Activated T-cell treated with anti-CD3 and anti-CD28 coated beads, Interleukin-2, amount 50 U/mL, for 24 hours (primary cell): ENCODE measurements around the gene RINT1.
"Not testable (repeated sequence)": the region's sequence is repeated elsewhere in the genome, so short reads cannot be mapped to it uniquely, and the experiment has no call there.

Experiments used
- DNase-seq: peaks from one replicate; pipeline ENCODE4 v3.0.0-alpha.2; 2020
- H3K27ac Mint-ChIP-seq: 2 replicates; pipeline ENCODE4 v1.8.0; 2020; ENCODE audit warnings: mild to moderate bottlenecking, mixed read lengths
- H3K27me3 Mint-ChIP-seq: 2 replicates; pipeline ENCODE4 v1.8.0; 2020; ENCODE audit warnings: mixed read lengths
- H3K36me3 Mint-ChIP-seq: 2 replicates; pipeline ENCODE4 v1.8.0; 2020; ENCODE audit warnings: low read depth, mixed read lengths
- H3K4me1 Mint-ChIP-seq: 2 replicates; pipeline ENCODE4 v1.8.0; 2020; ENCODE audit warnings: low read depth, mixed read lengths
- H3K4me3 Mint-ChIP-seq: 2 replicates; pipeline ENCODE4 v1.8.0; 2020; ENCODE audit warnings: mild to moderate bottlenecking, moderate library complexity, mixed read lengths
- H3K9me3 Mint-ChIP-seq: 2 replicates; pipeline ENCODE4 v1.8.0; 2020; ENCODE audit warnings: mixed read lengths

RINT1 gene

DNA sequence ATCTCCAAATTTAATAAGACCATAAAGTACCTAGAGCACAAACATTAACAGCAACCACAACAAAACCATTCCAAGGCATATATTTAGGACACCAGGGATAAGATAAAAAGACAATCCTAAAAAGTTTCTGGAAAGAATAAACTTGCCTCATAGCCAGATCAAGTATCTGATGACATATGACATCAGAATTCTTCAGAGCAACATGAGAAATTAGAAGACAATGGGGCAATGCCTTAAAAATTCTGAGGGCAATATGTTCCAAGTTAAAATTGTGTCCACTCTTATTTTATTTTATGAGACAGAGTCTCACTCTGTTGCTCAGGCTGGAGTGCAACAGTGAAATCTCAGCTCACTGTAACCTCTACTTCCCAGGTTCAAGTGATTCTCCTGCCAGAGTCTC is 46.5 kb downstream of the RINT1 start:
- DNase-seq = no peak
- H3K4me1 Mint-ChIP-seq = peaks cover 7% of the 10 kb centered on the region

DNA sequence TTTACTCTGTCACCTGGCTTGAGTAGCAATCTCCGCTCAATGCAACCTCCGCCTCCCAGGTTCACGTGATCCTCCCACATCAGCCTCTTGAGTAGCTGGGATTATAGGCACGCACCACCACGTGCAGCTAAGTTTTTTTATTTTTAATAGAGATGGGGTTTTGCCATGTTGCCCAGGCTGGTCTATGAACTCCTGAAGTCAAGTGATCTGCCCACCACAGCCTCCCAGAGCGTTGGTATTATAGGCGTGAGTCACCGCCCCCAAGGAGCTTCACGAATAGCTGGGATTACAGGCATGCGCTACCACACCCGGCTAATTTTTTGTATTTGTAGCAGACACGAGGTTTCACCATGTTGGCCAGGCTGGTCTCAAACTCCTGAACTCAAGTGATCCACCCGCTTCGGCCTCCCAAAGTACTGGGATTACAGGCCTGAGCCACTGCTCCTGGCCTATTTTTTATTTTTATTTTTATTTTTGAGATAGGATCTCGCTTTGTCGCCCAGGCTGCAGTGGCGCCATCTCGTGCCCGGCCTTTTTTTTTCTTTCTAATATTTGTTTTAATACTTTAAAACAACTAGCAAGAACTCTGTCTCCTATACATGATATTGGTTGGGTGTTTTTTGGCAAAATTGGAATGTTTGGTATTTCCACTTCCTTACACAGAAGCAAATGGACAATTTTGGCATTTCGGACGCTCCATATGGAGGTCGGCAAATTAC is 48.2 kb downstream of the RINT1 start:
- Mint-ChIP-seq H3K4me3 (no peak overlapping the region), H3K4me1 (peaks cover 7% of the 10 kb centered on the region), H3K9me3 (peaks cover 5% of the 10 kb centered on the region), H3K36me3 (no peaks in the 10 kb centered on the region), H3K27ac (no peak overlapping the region), H3K27me3 (peaks cover 21% of the 10 kb centered on the region)
- no peak for DNase-seq

More for the DNA sequence above, 46.5 kb downstream of the RINT1 start:
- H3K4me3 Mint-ChIP-seq = no peak overlapping the region
- H3K9me3 Mint-ChIP-seq = no peaks in the 10 kb centered on the region
- peaks cover 21% of the 10 kb centered on the region for H3K27me3 Mint-ChIP-seq
- no peak overlapping the region for H3K27ac Mint-ChIP-seq
- H3K36me3 Mint-ChIP-seq = no peaks in the 10 kb centered on the region

DNA sequence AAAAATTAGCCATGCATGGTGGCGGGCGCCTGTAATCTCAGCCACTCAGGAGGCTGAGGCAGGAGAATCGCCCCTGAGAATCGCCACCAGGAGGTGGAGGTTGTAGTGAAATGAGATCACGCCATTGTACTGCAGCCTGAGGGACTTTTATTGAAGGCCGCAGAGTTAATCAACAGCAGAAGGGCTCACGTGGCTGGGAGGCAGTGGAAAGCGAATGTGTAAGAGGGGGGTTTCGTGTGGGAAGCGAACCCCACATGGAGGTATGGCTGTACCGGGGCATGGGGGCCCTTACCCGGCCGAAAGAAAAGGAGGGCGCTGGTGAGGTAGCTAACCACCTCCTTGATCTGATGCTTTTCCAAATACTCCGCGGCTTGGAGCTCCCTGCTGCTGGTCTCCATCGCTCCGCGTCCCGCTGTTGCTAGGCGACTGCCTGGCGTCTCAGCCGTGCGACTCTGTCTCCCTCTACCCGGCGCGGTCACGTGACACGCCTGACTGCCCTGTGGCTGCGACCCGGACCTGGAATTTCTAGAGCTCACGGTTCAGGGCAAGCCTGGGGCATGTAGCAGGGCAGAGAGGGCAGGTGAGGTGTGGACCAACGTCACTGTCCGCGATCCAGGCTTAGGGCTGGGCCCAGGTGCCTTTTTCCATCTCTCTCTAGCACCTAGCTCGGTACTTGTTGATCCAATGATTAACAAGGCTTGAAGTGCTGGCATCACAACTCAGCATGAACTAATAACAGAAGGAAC is 49.2 kb downstream of the RINT1 start, which contains the start of gene EFCAB10:
TSS of gene EFCAB10 (minus strand) at position 428 of the 746 bp plus-strand sequence. CDS start at position 398, 30 bp downstream.
- DNase-seq = peak; percentile 63
- Mint-ChIP-seq H3K27ac (no peak within 1 kb of the TSS), H3K9me3 (peaks cover 5% of the 10 kb centered on the region), H3K4me1 (peaks cover 7% of the 10 kb centered on the region), H3K36me3 (no peaks in the 10 kb centered on the region), H3K27me3 (peaks cover 21% of the 10 kb centered on the region), H3K4me3 (peak within 1 kb of the TSS; percentile 75)

DNA sequence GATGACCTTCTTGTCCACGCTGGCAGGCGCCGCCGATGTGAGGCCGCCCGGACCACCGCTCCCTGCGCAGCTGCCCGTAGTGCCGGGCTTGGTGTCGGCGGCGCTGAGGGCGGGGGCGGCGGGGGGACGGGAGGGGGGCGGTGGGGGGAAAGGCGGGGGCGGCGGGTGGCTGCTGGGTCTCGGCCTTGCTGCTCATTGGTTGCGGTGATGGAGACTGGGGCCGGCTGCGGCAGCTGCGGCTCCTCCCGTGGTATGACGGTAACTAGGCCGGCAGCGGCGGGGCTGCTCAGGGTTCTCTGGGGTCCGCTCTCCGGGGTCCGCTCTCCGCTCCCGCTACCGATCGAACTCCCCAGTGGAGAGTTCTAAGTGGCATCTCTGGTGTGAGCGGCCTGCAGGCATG is 51.1 kb downstream of the RINT1 start:
- H3K36me3 Mint-ChIP-seq = no peaks in the 10 kb centered on the region
- DNase-seq = no peak
- H3K27me3 Mint-ChIP-seq = peaks cover 21% of the 10 kb centered on the region
- no peak overlapping the region for H3K27ac Mint-ChIP-seq
- peaks cover 7% of the 10 kb centered on the region for H3K4me1 Mint-ChIP-seq
- peaks cover 5% of the 10 kb centered on the region for H3K9me3 Mint-ChIP-seq
- no peak overlapping the region for H3K4me3 Mint-ChIP-seq

DNA sequence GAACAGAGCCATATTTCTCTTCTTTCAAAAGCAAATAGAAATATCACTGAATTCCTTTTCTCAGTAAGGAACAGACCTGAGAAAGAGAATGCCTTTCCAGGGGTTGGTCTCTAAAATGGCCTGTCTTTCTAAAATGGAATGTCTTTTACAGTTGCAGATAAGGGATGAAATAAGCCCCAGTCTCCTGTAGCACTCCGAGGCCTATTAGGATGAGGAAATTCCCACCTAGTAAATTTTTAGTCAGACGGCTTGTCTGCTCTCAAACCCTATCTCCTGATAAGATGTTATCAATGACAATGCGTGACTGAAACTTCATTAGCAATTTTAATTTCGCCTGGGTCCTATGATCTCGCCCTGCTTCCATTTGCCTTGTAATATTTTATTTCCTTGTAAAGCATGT is 52.2 kb downstream of the RINT1 start:
- H3K36me3 Mint-ChIP-seq = no peaks in the 10 kb centered on the region
- peaks cover 21% of the 10 kb centered on the region for H3K27me3 Mint-ChIP-seq
- H3K4me1 Mint-ChIP-seq = peaks cover 11% of the 10 kb centered on the region
- H3K9me3 Mint-ChIP-seq = peaks cover 5% of the 10 kb centered on the region
- H3K27ac Mint-ChIP-seq = no peak overlapping the region
- no peak for DNase-seq
- H3K4me3 Mint-ChIP-seq = no peak overlapping the region

DNA sequence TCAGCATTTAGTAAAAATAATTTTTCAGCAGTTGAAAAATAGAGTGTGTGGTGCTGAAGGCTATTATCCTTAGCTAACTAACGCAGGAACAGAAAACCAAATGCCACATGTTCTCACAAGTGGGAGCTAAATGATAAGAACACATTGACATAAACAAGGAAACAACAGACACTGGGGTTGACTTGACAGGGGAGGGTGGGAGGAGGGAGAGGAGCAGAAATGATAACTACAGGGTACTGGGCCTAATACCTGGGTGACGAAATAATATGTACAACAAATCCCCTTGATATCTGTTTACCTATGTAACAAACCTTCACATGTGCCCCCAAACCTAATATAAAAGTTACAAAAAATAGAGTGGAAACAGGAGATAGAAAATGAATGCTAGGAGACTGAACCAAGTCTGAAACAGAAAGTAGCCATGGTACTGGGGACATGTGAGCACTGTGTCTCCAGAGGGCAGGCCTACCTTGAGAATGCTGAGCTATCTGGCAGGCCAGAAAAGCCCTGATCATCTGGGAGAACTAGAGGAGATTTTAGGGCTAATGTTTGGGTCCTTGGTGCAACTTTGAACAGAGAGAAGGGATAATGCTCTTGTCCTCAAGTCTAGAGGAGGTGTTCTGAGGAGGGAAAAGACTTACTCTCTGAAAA is 54.0 kb downstream of the RINT1 start:
- H3K27ac Mint-ChIP-seq = no peak overlapping the region
- H3K9me3 Mint-ChIP-seq = peaks cover 5% of the 10 kb centered on the region
- peaks cover 17% of the 10 kb centered on the region for H3K4me1 Mint-ChIP-seq
- H3K4me3 Mint-ChIP-seq = no peak overlapping the region
- DNase-seq = no peak
- peaks cover 15% of the 10 kb centered on the region for H3K27me3 Mint-ChIP-seq
- no peaks in the 10 kb centered on the region for H3K36me3 Mint-ChIP-seq

DNA sequence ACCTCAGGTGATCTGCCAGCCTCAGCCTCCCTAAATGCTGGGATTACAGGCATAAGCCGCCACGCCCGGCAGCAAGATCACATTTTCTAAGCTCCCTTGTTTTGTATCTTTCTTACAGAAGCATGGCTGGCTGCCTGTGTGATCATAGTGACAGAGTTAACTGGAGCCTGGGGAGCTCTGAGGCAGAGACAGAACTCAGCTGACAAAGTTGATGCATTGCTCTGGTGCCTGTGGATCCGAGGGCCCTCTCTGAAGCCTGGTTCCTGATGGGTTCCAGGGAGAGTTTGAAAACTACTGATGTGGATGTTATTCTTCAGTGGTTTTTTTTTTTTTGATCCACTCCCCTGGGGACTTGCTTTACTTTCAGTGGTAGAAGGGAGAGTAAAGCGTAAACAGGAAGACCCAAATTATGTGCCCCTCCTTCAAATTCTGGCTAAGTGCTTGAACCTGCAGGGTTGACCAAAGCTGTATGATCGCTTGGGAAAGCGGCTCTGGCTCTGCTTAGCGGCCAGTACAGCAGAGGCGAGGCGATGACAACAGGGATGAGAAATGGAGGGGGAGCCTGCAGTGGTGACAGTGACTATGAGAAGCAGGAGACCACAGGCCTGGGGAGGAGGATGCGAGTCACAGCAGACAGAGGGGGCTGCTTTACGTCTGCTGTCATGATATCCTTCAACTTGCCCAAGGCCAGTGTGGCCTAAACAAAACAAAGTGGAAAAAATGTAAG is 56.1 kb downstream of the RINT1 start:
- H3K27me3 Mint-ChIP-seq = no peaks in the 10 kb centered on the region
- H3K27ac Mint-ChIP-seq = no peak overlapping the region
- peaks cover 5% of the 10 kb centered on the region for H3K9me3 Mint-ChIP-seq
- no peak for DNase-seq
- no peaks in the 10 kb centered on the region for H3K36me3 Mint-ChIP-seq
- H3K4me3 Mint-ChIP-seq = no peak overlapping the region
- H3K4me1 Mint-ChIP-seq = peaks cover 10% of the 10 kb centered on the region

DNA sequence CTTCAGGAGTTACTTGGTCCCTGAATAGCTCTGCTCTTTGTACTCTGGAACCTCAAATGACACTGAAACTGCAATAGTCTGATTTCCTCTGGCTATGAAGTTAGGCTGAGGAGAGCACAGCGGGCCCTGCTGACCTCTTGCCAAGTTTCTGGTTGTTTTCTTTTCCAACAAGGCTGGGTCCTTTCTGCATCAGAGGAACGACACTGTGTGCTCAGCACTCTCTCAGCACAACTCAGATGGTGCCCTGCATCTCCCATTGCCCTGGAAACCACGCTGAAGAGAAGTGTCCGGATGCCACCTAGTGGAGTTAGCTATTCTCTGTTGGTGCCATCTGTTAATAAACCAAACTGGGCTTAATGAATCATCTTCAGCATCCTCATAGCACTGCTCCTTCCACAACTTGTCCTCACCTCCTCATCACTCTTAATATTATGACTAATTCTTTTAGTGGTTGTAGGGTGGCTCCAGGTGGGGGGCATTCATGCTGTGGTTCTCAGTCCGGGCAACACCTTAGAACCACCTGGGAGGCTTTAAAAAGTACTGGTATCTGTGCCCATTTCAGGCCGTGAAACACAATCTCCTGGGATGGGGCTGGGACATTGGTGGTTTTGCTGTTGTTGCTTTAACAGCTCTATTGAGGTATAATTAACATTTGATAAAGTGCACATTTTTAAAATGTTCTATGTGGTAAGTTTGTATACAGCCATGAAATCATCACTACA is 57.5 kb downstream of the RINT1 start:
- Mint-ChIP-seq H3K27ac (no peak overlapping the region), H3K4me1 (peaks cover 10% of the 10 kb centered on the region), H3K27me3 (no peaks in the 10 kb centered on the region), H3K4me3 (no peak overlapping the region), H3K36me3 (no peaks in the 10 kb centered on the region), H3K9me3 (no peaks in the 10 kb centered on the region)
- DNase-seq = peak; percentile 50

DNA sequence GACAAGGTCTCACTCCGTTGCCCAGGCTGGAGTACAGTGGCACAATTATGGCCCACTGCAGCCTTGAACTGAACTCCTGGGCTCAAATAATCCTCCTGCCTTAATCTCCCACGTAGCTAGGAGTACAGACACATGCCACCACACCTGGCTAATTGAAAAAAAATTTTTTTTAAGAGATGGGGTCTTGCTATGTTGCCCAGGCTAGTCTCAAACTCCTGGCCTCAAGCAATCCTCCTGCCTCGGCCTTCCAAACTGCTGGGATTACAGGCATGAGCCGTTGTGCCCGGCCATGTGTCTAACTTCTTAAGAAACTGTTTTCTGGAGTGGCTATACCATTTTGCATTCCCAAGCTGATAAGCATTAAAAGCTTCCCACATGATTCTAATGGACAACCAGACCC is 58.8 kb downstream of the RINT1 start:
- Mint-ChIP-seq H3K27me3 (no peaks in the 10 kb centered on the region), H3K9me3 (no peaks in the 10 kb centered on the region), H3K36me3 (no peaks in the 10 kb centered on the region), H3K4me1 (peaks cover 10% of the 10 kb centered on the region), H3K4me3 (no peak overlapping the region), H3K27ac (no peak overlapping the region)
- no peak for DNase-seq

DNA sequence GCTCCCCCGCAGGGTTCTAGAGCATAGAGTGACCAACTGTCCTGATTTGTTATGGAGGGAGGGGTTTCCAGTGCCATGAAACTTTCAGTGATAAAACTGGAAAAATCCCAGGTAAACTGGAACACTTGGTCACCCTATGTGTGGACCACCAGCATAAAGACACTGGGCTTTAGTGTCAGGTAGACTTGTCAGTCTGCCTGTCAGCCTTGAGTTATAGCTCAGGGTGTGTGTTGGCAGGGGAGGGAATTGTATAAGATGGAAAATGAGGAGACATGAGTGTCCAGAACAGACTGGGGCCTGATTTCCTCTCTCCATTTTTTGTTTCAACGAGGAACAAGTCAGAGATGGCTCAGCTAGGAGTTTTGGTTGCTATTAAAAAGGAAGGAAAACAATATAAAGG is 59.5 kb downstream of the RINT1 start:
- Mint-ChIP-seq H3K27ac (no peak overlapping the region), H3K4me1 (peaks cover 10% of the 10 kb centered on the region), H3K9me3 (no peaks in the 10 kb centered on the region), H3K4me3 (no peak overlapping the region), H3K36me3 (no peaks in the 10 kb centered on the region), H3K27me3 (no peaks in the 10 kb centered on the region)
- no peak for DNase-seq

DNA sequence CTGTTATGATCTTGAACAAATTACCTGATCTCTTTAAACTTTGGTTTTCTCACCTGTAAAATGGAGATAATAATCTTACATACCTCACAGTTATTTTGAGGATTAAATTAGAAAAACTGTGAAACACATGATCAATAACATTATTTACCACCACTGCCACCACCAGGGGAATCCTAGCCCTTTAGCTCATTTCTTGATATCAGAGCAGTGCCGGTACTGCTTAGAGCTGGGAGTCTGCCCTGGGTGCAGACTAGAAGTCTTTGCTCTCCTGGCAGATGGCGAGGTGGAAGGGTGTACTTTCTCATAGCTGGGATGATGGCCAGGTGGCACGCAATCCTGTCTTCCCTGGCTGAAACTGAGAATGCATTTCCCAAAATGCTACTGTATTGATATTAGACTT is 62.0 kb downstream of the RINT1 start:
- Mint-ChIP-seq H3K36me3 (no peaks in the 10 kb centered on the region), H3K9me3 (no peaks in the 10 kb centered on the region), H3K4me3 (no peak overlapping the region), H3K27ac (no peak overlapping the region), H3K27me3 (no peaks in the 10 kb centered on the region), H3K4me1 (peaks cover 7% of the 10 kb centered on the region)
- DNase-seq = no peak

DNA sequence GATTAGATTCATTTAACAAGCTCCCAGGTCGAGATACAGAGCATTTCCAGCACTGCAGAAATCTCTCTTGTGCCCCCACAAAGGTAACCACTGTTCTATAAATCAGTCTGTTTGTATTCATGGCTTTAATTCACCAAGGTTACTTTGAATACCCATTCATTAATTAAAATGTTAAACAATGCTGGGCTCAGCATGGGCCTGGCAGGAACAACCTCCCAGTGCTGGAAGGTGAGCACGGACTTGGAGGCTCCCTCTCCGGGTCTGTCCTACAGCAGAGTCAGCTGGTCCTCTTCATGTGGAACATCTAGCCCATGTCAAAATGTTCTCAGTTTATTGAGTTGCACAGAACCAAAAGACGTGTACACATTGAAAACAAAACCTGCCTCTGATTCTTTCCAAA is 64.9 kb downstream of the RINT1 start:
- Mint-ChIP-seq H3K4me3 (no peak overlapping the region), H3K9me3 (no peaks in the 10 kb centered on the region), H3K27me3 (no peaks in the 10 kb centered on the region), H3K4me1 (no peaks in the 10 kb centered on the region), H3K36me3 (no peaks in the 10 kb centered on the region), H3K27ac (no peak overlapping the region)
- DNase-seq = no peak

DNA sequence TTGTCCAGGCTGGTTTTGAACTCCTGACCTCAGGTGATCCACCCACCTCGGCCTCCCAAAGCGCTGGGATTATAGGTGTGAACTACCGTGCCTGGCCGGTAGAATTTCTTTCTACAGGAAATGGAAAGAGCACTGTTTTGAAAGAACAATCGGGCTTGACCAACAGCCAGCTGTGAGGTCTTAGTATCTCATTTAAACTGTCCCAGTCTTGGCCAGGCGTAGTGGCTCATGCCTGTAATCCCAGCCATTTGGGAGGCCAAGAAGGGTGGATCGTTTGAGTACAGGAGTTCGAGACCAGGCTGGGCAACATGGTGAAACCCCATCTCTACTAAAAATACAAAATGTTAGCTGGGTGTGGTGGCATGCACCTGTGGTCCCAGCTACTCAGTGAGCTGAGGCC is 67.1 kb downstream of the RINT1 start:
- H3K27me3 Mint-ChIP-seq, H3K36me3 Mint-ChIP-seq, DNase-seq, H3K4me1 Mint-ChIP-seq, H3K27ac Mint-ChIP-seq, H3K9me3 Mint-ChIP-seq, H3K4me3 Mint-ChIP-seq: not testable (repeated sequence)

DNA sequence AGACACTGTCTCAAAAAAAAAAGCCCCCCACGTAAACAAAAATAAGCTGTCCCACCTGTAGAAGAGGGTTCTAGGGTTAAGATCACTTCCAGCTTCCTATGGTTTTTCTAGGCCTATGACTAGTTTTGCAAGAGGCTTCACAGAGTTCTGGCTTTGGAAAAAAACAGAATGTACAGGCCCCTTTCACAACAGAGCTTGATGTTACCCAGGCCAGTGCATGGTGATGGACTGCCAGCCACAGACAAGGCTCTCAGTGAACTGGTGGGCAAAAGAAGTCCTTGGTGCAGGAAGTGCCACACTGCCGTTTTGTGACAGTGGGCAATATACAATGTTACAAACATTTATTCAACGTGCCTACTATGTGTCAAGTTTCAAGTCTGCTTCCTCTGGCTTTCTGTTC is 67.5 kb downstream of the RINT1 start:
- no peaks in the 10 kb centered on the region for H3K27me3 Mint-ChIP-seq
- no peak overlapping the region for H3K27ac Mint-ChIP-seq
- H3K4me3 Mint-ChIP-seq = no peak overlapping the region
- no peaks in the 10 kb centered on the region for H3K36me3 Mint-ChIP-seq
- no peaks in the 10 kb centered on the region for H3K4me1 Mint-ChIP-seq
- H3K9me3 Mint-ChIP-seq = no peaks in the 10 kb centered on the region
- no peak for DNase-seq
